Tongue (tissue), 2 donors: ENCODE results near the gene AVPI1. TPM values are rescaled to one million over a fixed set of nuclear protein-coding genes. Genes with fewer than 3 reads are reported as not detected.
A peak's percentile ranks its signal among the peaks of the same experiment; 100 is the strongest.
"Not testable (repeated sequence)": the region's sequence is repeated elsewhere in the genome, so short reads cannot be mapped to it uniquely, and the experiment has no call there.

Experiments used
- DNase-seq: peaks from one replicate; pipeline ENCODE4 v3.0.0-alpha.2; 2015
- total RNA-seq: library from RNA; depleted of rRNA; stranded (reverse); fragments of >200 nt; gene quantifications from one replicate; pipeline ENCODE4 v1.2.3, GENCODE V29; 2014

The AVPI1 gene
- total RNA-seq, 1 donor from 2014 or later: 12.6 TPM

- DNase-seq: no peak
Observed at GRCh38 chr10:97682042-97682441, 5.0 kb downstream of the AVPI1 start.

- DNase-seq: no peak
Observed at GRCh38 chr10:97679594-97679993, 7.4 kb downstream of the AVPI1 start.

- peak; percentile 71 for DNase-seq
Observed at GRCh38 chr10:97676770-97677581, 10.1 kb downstream of the AVPI1 start.

- no peak for DNase-seq
Observed at GRCh38 chr10:97675222-97675621, 11.8 kb downstream of the AVPI1 start.

- no peak for DNase-seq
Observed at GRCh38 chr10:97673736-97674525, 13.1 kb downstream of the AVPI1 start.

- no peak for DNase-seq
Observed at GRCh38 chr10:97669571-97669970, 17.5 kb downstream of the AVPI1 start.

- no peak for DNase-seq
Observed at GRCh38 chr10:97667463-97667862, 19.6 kb downstream of the AVPI1 start.

- DNase-seq: no peak
Observed at GRCh38 chr10:97666992-97667391, 20.0 kb downstream of the AVPI1 start.

GRCh38 chr10:97664282-97664850, 22.7 kb downstream of the AVPI1 start:
- no peak for DNase-seq

- DNase-seq: peak; percentile 43
Observed at GRCh38 chr10:97659589-97659988, 27.5 kb downstream of the AVPI1 start.

GRCh38 chr10:97656777-97657176, 30.3 kb downstream of the AVPI1 start:
- DNase-seq: no peak

- no peak for DNase-seq
Observed at GRCh38 chr10:97651773-97652172, 35.3 kb downstream of the AVPI1 start.

- DNase-seq: no peak
Observed at GRCh38 chr10:97650726-97651125, 36.3 kb downstream of the AVPI1 start.

GRCh38 chr10:97649405-97649750, 37.7 kb downstream of the AVPI1 start:
- DNase-seq: not testable (repeated sequence)

- no peak for DNase-seq
Observed at GRCh38 chr10:97648562-97649404, 38.3 kb downstream of the AVPI1 start.

- DNase-seq: no peak
Observed at GRCh38 chr10:97647556-97647955, 39.5 kb downstream of the AVPI1 start.

GRCh38 chr10:97644936-97645335, 42.1 kb downstream of the AVPI1 start:
- no peak for DNase-seq

GRCh38 chr10:97643441-97643985, 43.5 kb downstream of the AVPI1 start:
- DNase-seq: no peak

- DNase-seq: not testable (repeated sequence)
Observed at GRCh38 chr10:97642471-97643159, 44.4 kb downstream of the AVPI1 start.

- DNase-seq: peak; percentile 29
Observed at GRCh38 chr10:97640868-97641811, 45.9 kb downstream of the AVPI1 start.
